ENCODE measurements around the gene C1QA. TPM values are rescaled to one million over a fixed set of nuclear protein-coding genes. Genes with fewer than 3 reads are reported as not detected.

The C1QA gene
- total and polyA plus RNA-seq, 10 of the 15 experiments (the other 5 are each of a cell fraction or from before 2014, with no cell fraction given) = 0.59 TPM; not detected in 9

GRCh38 chr1:22597996-22598395, 38.4 kb upstream of the C1QA start:
- FAIRE-seq (no peak), ATAC-seq (no peak), DNase-seq (ENCODE audit: low read depth, low spot score) (no peak)
- H3K27me3 ChIP-seq (replicated peaks in 1 of 2; ENCODE audit: control insufficient read depth in 2 of 2, insufficient read depth in 2 of 2, low read length in 1 of 2) = no peaks in the 10 kb centered on the region; a peak in 2 of 4 replicates
- in situ Hi-C loops (cut with MboI) = no loop called here
- H3K4me3 ChIP-seq = no peak overlapping the region
- H4K20me1 ChIP-seq (ENCODE audit: control insufficient read depth, insufficient read depth) = no peaks in the 10 kb centered on the region; the same call in 1 of the 2 replicates
- no peaks in the 10 kb centered on the region for H3K36me3 ChIP-seq (ENCODE audit: control insufficient read depth in 2 of 2, insufficient read depth in 2 of 2, low read length in 1 of 2)
- 40% methylated on average over 8 of the region's 8 CpGs for WGBS (ENCODE audit: insufficient coverage, insufficient replicate concordance, low lambda C conversion rate, missing lambda C conversion rate)
- BruUV-seq (replicated peaks) = no TSS peak
- ChIA-PET RAD21 (ENCODE audit: unreplicated experiment) (no interaction called here), SMC1A (ENCODE audit: uncharacterized antibody, unreplicated experiment) (no interaction called here), POLR2A (no interaction called here), CTCF (no interaction called here)
- H3K27ac ChIP-seq (ENCODE audit: control insufficient read depth, insufficient read depth) = no peak overlapping the region
- H3K9ac ChIP-seq (ENCODE audit: control insufficient read depth, insufficient read depth, low read length) = no peak overlapping the region
- H3K4me1 ChIP-seq (ENCODE audit: control insufficient read depth, insufficient read depth, low read length) = no peaks in the 10 kb centered on the region
- no peak overlapping the region for H3K4me2 ChIP-seq (ENCODE audit: control insufficient read depth, insufficient read depth)
- TF ChIP-seq USF1 (IDR thresholded peaks at IDR 0.05; ENCODE audit: borderline replicate concordance, extremely low read length, insufficient read depth, low read depth, low read length) (no peak), CEBPZ (IDR thresholded peaks at IDR 0.05; ENCODE audit: low read depth, low read length) (no peak), CREM (IDR thresholded peaks at IDR 0.05; ENCODE audit: low read depth) (no peak), MYB (IDR thresholded peaks at IDR 0.05; ENCODE audit: borderline replicate concordance, low read depth, low read length) (no peak), ZNF622 (IDR thresholded peaks at IDR 0.05) (no peak), RFX5 (IDR thresholded peaks at IDR 0.05; ENCODE audit: low read depth, low read length) (no peak)
- TF ChIP-seq, protein P1, sequence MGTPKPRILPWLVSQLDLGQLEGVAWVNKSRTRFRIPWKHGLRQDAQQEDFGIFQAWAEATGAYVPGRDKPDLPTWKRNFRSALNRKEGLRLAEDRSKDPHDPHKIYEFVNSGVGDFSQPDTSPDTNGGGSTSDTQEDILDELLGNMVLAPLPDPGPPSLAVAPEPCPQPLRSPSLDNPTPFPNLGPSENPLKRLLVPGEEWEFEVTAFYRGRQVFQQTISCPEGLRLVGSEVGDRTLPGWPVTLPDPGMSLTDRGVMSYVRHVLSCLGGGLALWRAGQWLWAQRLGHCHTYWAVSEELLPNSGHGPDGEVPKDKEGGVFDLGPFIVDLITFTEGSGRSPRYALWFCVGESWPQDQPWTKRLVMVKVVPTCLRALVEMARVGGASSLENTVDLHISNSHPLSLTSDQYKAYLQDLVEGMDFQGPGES (IDR thresholded peaks at IDR 0.05) = no peak
- intact Hi-C loops (cut with micrococcal nuclease; ENCODE audit: unreplicated experiment) = no loop called here
- no peaks in the 10 kb centered on the region for H3K9me3 ChIP-seq (replicated peaks; ENCODE audit: control insufficient read depth, insufficient read depth, low read length)
- no peaks in the 10 kb centered on the region for H3K79me2 ChIP-seq (ENCODE audit: control insufficient read depth, insufficient read depth, low read length)
- no peak overlapping the region for H2AFZ ChIP-seq (ENCODE audit: control insufficient read depth, low read depth, low read length)
